ENCODE measurements around the gene IGFALS.

Gene IGFALS

GRCh38 chr16:1775006-1775845 is 18.3 kb downstream of the IGFALS start:
- DNase-seq = no peak

GRCh38 chr16:1774448-1774780 is 19.1 kb downstream of the IGFALS start:
- DNase-seq = no peak

- peak; percentile 10 for DNase-seq
Measured at GRCh38 chr16:1773703-1774447, 19.6 kb downstream of the IGFALS start.

GRCh38 chr16:1772908-1773702 is 20.4 kb downstream of the IGFALS start, which contains the start of gene MRPS34:
MRPS34 (minus strand) TSS chr16:1773134; CDS start chr16:1773119, 15 bp downstream.
- peak; percentile 83 for DNase-seq

GRCh38 chr16:1772362-1772907 is 21.1 kb downstream of the IGFALS start, which contains the start of gene EME2:
EME2 (plus strand) TSS chr16:1772810; CDS start chr16:1773228, 418 bp downstream.
- peak; percentile 56 for DNase-seq

GRCh38 chr16:1771864-1772361 is 21.6 kb downstream of the IGFALS start:
- no peak for DNase-seq

- DNase-seq = peak; percentile 49
Measured at GRCh38 chr16:1771188-1771863, 22.2 kb downstream of the IGFALS start, which contains the start of gene NME3. NME3 (minus strand) TSS chr16:1771543; CDS start chr16:1771534, 9 bp downstream.

- DNase-seq = peak; percentile 14
Measured at GRCh38 chr16:1770328-1771187, 22.9 kb downstream of the IGFALS start.

- no peak for DNase-seq
Measured at GRCh38 chr16:1769402-1770300, 23.9 kb downstream of the IGFALS start.

- no peak for DNase-seq
Measured at GRCh38 chr16:1768767-1769401, 24.6 kb downstream of the IGFALS start.

GRCh38 chr16:1768061-1768766 is 25.3 kb downstream of the IGFALS start:
- no peak for DNase-seq

GRCh38 chr16:1767116-1767994 is 26.1 kb downstream of the IGFALS start:
- no peak for DNase-seq

GRCh38 chr16:1766701-1767100 is 26.8 kb downstream of the IGFALS start:
- no peak for DNase-seq

GRCh38 chr16:1766231-1766630 is 27.3 kb downstream of the IGFALS start:
- no peak for DNase-seq

GRCh38 chr16:1765826-1766225 is 27.7 kb downstream of the IGFALS start:
- DNase-seq = no peak

- DNase-seq = no peak
Measured at GRCh38 chr16:1764971-1765370, 28.5 kb downstream of the IGFALS start.

All from NCI-H2171 treated with DMSO at 0.1 percent for 48 hours (cell line).